Body of pancreas (tissue), 4 donors: Measurements from ENCODE around the gene ATP11A.

ENCODE experiments used
- CTCF ChIP-seq, 7 experiments: fragments of 450-650 bp in 4 of 7; fragments of 200-600 bp in 3 of 7; sonication (generic) in 3 of 7; IDR thresholded peaks; one replicate each; pipeline ENCODE4 v1.5.1; 2016 to 2019; ENCODE audit warnings: antibody characterized with exemption in 7 of 7
- POLR2A ChIP-seq, 3 donors: fragments of 450-650 bp; IDR thresholded peaks; one replicate each; pipeline ENCODE4 v1.6.1; 2016; ENCODE audit warnings: antibody characterized with exemption in 3 of 3, mild to moderate bottlenecking in 2 of 3

GRCh38 chr13:112818698-112819045 is 128.8 kb downstream of the ATP11A start:
- TF ChIP-seq CTCF (IDR thresholded peaks at IDR 0.05) (no peak), POLR2A (IDR thresholded peaks at IDR 0.05) (no peak)
